ENCODE measurements around the gene DRG1.
"Not testable (repeated sequence)": the region's sequence is repeated elsewhere in the genome, so short reads cannot be mapped to it uniquely, and the experiment has no call there.

The DRG1 gene

GRCh38 chr22:31442768-31443489 lies 43.5 kb downstream of the DRG1 start:
- no peak for DNase-seq (ENCODE audit: low read depth)

GRCh38 chr22:31443516-31443915 lies 44.1 kb downstream of the DRG1 start:
- DNase-seq (ENCODE audit: low read depth), result no peak

GRCh38 chr22:31445642-31446041 lies 46.2 kb downstream of the DRG1 start:
- DNase-seq (ENCODE audit: low read depth), result no peak

GRCh38 chr22:31446208-31446607 lies 46.8 kb downstream of the DRG1 start:
- no peak for DNase-seq (ENCODE audit: low read depth)

GRCh38 chr22:31446767-31447166 lies 47.4 kb downstream of the DRG1 start:
- DNase-seq (ENCODE audit: low read depth), result no peak

- DNase-seq (ENCODE audit: low read depth), result no peak
Measured at GRCh38 chr22:31447337-31447736, 47.9 kb downstream of the DRG1 start.

GRCh38 chr22:31448382-31448781 lies 49.0 kb downstream of the DRG1 start:
- DNase-seq (ENCODE audit: low read depth), result no peak

- peak; percentile 7 for DNase-seq (ENCODE audit: low read depth)
Measured at GRCh38 chr22:31449506-31449905, 50.1 kb downstream of the DRG1 start.

- DNase-seq (ENCODE audit: low read depth), result peak; percentile 46
Measured at GRCh38 chr22:31451709-31452571, 52.5 kb downstream of the DRG1 start.

GRCh38 chr22:31461699-31462098 lies 62.3 kb downstream of the DRG1 start:
- DNase-seq (ENCODE audit: low read depth), result no peak

- DNase-seq (ENCODE audit: low read depth), result no peak
Measured at GRCh38 chr22:31465307-31465706, 65.9 kb downstream of the DRG1 start.

- DNase-seq (ENCODE audit: low read depth), result peak; percentile 95
Measured at GRCh38 chr22:31474743-31475142, 75.3 kb downstream of the DRG1 start.

- DNase-seq (ENCODE audit: low read depth), result no peak
Measured at GRCh38 chr22:31475800-31476199, 76.4 kb downstream of the DRG1 start.

GRCh38 chr22:31477329-31477728 lies 77.9 kb downstream of the DRG1 start:
- no peak for DNase-seq (ENCODE audit: low read depth)

GRCh38 chr22:31481129-31481528 lies 81.7 kb downstream of the DRG1 start:
- DNase-seq (ENCODE audit: low read depth), result no peak

- DNase-seq (ENCODE audit: low read depth), result not testable (repeated sequence)
Measured at GRCh38 chr22:31482470-31482869, 83.1 kb downstream of the DRG1 start.

All from fibroblast of gingiva (primary cell).